Parathyroid adenoma (tissue), 2 donors: ENCODE data around the gene TBC1D17.

Experiments used
- H2AFZ ChIP-seq: fragments of 300-600 bp; sonication (generic); one replicate; pipeline ENCODE4 v1.7.0; 2017; ENCODE audit warnings: antibody characterized with exemption, mild to moderate bottlenecking
- H3K27ac ChIP-seq: fragments of 300-600 bp; sonication (generic); one replicate; pipeline ENCODE4 v1.7.0; 2017
- H3K27me3 ChIP-seq: fragments of 300-600 bp; sonication (generic); one replicate; pipeline ENCODE4 v1.7.0; 2017; ENCODE audit warnings: low read length; ENCODE audit not compliant: control insufficient read depth, insufficient read depth
- H3K36me3 ChIP-seq: fragments of 300-600 bp; sonication (generic); one replicate; pipeline ENCODE4 v1.7.0; 2017; ENCODE audit warnings: low read length; ENCODE audit not compliant: control insufficient read depth, insufficient read depth
- H3K4me1 ChIP-seq: fragments of 300-600 bp; sonication (generic); one replicate; pipeline ENCODE4 v1.7.0; 2017; ENCODE audit warnings: control low read depth
- H3K4me2 ChIP-seq: fragments of 300-600 bp; sonication (generic); one replicate; pipeline ENCODE4 v1.7.0; 2017; ENCODE audit warnings: low read length
- H3K4me3 ChIP-seq: fragments of 300-600 bp; sonication (generic); one replicate; pipeline ENCODE4 v1.7.0; 2017; ENCODE audit warnings: low read depth, low read length
- H3K79me2 ChIP-seq: fragments of 300-600 bp; sonication (generic); one replicate; pipeline ENCODE4 v1.7.0; 2017; ENCODE audit warnings: control low read depth
- H3K9ac ChIP-seq: fragments of 300-600 bp; sonication (generic); one replicate; pipeline ENCODE4 v1.7.0; 2017; ENCODE audit warnings: mild to moderate bottlenecking
- H3K9me3 ChIP-seq: fragments of 300-600 bp; sonication (generic); one replicate; pipeline ENCODE4 v1.7.0; 2017; ENCODE audit warnings: low read length; ENCODE audit not compliant: control insufficient read depth
- TF ChIP-seq, protein P1 (sequence below): fragments of 300-600 bp; sonication (generic); IDR thresholded peaks from one replicate; pipeline ENCODE4 v1.7.0; 2017; ENCODE audit warnings: antibody characterized with exemption, mild to moderate bottlenecking
- donor health status: primary hyperparathyroidism.

The TBC1D17 gene

DNA sequence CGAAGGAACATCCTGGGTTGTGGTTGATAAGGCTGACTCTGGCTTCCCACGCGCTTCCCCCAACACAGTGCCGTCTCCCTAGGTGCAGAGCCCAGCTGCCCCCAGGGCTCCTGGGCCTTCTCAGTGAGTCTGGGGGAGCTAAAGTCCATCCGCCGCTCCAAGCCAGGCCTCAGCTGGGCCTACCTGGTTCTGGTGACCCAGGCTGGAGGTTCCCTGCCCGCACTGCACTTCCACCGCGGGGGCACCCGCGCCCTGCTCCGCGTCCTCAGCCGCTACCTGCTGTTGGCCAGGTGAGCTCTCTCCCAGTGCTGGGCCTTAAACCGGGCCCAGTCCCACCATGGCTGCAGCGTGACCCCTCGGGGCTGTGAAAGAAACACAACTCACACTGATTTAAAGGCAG lies 3.7 kb downstream of the TBC1D17 start:
- Histone ChIP-seq H2AFZ (no peak overlapping the region), H3K36me3 (no peaks in the 10 kb centered on the region), H3K9me3 (no peaks in the 10 kb centered on the region), H3K9ac (no peak overlapping the region), H3K4me2 (no peak overlapping the region), H3K4me1 (no peaks in the 10 kb centered on the region), H3K27me3 (no peaks in the 10 kb centered on the region), H3K4me3 (no peak overlapping the region), H3K79me2 (no peaks in the 10 kb centered on the region), H3K27ac (no peak overlapping the region)
- TF ChIP-seq, protein P1, sequence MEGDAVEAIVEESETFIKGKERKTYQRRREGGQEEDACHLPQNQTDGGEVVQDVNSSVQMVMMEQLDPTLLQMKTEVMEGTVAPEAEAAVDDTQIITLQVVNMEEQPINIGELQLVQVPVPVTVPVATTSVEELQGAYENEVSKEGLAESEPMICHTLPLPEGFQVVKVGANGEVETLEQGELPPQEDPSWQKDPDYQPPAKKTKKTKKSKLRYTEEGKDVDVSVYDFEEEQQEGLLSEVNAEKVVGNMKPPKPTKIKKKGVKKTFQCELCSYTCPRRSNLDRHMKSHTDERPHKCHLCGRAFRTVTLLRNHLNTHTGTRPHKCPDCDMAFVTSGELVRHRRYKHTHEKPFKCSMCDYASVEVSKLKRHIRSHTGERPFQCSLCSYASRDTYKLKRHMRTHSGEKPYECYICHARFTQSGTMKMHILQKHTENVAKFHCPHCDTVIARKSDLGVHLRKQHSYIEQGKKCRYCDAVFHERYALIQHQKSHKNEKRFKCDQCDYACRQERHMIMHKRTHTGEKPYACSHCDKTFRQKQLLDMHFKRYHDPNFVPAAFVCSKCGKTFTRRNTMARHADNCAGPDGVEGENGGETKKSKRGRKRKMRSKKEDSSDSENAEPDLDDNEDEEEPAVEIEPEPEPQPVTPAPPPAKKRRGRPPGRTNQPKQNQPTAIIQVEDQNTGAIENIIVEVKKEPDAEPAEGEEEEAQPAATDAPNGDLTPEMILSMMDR: no peak

DNA sequence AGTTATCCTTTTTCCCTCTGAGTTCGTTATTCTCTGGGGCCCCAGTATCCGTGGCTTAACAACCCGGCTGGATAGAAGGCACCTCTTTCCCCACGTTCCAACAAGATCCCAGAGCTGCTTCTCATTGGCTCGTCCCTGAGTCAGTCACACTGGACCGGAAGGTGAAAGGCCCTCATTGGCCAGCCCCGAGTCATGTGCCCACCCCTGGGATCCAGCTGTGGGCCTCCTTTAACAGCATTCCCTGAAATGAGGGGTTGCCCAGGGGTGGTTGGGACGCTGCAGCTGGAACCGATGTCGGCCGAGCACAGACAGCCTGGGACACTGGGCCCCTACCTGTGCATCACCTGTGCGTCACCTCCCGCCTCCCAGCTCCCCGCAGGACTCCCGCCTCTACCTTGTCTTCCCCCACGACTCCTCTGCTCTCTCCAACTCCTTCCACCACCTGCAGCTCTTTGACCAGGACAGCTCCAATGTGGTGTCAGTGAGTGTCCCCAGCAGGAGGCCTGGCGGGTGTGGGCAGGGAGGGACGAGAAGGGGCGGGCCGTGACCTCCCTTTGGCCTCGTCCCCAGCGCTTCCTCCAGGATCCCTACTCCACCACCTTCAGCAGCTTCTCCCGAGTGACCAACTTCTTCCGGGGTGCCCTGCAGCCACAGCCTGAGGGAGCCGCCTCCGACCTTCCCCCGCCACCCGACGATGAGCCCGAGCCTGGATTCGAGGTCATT lies 4.3 kb downstream of the TBC1D17 start:
- Histone ChIP-seq H3K27ac (no peak overlapping the region), H3K4me3 (no peak overlapping the region), H3K36me3 (no peaks in the 10 kb centered on the region), H2AFZ (no peak overlapping the region), H3K79me2 (no peaks in the 10 kb centered on the region), H3K9ac (no peak overlapping the region), H3K4me1 (no peaks in the 10 kb centered on the region), H3K27me3 (no peaks in the 10 kb centered on the region), H3K9me3 (no peaks in the 10 kb centered on the region), H3K4me2 (no peak overlapping the region)
- TF ChIP-seq, protein P1: no peak

DNA sequence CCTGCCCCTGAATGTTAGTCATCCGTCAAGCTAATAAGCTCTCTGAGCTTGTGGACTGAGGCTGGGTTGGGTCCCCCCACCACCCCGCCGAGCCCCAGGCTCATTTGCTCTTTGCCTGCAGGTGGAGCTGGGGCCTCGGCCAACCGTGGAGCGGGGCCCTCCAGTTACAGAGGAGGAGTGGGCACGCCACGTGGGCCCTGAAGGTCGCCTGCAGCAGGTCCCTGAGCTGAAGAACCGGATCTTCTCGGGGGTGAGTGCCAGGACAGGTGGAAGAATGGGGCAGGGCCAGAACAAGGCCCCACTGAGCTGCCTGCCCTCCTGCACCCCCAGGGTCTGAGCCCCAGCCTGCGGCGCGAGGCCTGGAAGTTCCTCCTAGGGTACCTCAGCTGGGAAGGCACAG lies 5.1 kb downstream of the TBC1D17 start:
- H3K27ac ChIP-seq: no peak overlapping the region
- no peak overlapping the region for H2AFZ ChIP-seq
- TF ChIP-seq, protein P1: no peak
- no peak overlapping the region for H3K4me3 ChIP-seq
- no peaks in the 10 kb centered on the region for H3K36me3 ChIP-seq
- no peak overlapping the region for H3K9ac ChIP-seq
- no peaks in the 10 kb centered on the region for H3K27me3 ChIP-seq
- H3K9me3 ChIP-seq: no peaks in the 10 kb centered on the region
- no peak overlapping the region for H3K4me2 ChIP-seq
- no peaks in the 10 kb centered on the region for H3K79me2 ChIP-seq
- no peaks in the 10 kb centered on the region for H3K4me1 ChIP-seq

DNA sequence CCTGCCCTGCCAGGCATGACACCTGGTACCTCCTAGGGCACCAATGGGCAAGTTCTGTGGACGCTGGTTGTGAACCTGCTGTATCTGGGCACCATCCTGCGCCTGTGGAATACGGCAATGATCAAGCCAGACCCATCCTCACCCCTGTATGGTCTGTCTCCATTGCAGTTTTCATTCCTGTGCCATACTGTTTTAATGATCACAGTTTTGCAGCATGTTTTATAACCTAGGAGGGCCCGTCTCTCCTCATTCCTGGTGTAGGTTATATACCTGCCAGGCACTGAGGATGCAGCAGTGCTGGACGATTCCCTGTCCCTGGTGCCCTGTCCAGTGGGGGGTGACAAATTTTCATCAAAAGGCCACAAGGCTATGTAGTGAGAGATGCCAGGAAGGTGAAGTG lies 5.6 kb downstream of the TBC1D17 start:
- Histone ChIP-seq H3K36me3 (no peaks in the 10 kb centered on the region), H2AFZ (no peak overlapping the region), H3K9me3 (no peaks in the 10 kb centered on the region), H3K79me2 (no peaks in the 10 kb centered on the region), H3K9ac (no peak overlapping the region), H3K4me3 (no peak overlapping the region), H3K27me3 (no peaks in the 10 kb centered on the region), H3K4me2 (no peak overlapping the region), H3K4me1 (no peaks in the 10 kb centered on the region), H3K27ac (no peak overlapping the region)
- TF ChIP-seq, protein P1: no peak

DNA sequence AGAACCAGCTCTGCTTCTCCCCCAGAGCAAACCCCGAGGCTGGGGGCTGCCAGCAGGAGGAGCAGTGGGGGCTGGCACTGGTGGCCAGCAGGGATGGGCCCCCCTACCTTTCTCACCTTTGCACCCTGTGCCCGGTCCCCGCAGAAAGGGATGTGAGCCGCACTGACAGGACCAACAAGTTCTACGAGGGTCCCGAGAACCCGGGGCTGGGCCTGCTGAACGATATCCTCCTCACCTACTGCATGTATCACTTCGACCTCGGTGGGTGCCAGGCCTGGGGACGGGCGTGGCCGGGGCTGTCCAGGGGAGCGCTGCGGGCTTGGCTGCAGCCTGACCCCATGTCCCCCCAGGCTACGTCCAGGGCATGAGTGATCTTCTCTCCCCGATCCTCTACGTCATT lies 6.6 kb downstream of the TBC1D17 start:
- Histone ChIP-seq H2AFZ (no peak overlapping the region), H3K9ac (no peak overlapping the region), H3K4me1 (no peaks in the 10 kb centered on the region), H3K4me2 (no peak overlapping the region), H3K27ac (no peak overlapping the region), H3K4me3 (no peak overlapping the region), H3K79me2 (no peaks in the 10 kb centered on the region), H3K36me3 (no peaks in the 10 kb centered on the region), H3K27me3 (no peaks in the 10 kb centered on the region), H3K9me3 (no peaks in the 10 kb centered on the region)
- TF ChIP-seq, protein P1: no peak
